ENCODE measurements around the gene SERPINA3. TPM values are rescaled to one million over a fixed set of nuclear protein-coding genes. Genes with fewer than 3 reads are reported as not detected.

SERPINA3 gene
- total and polyA plus RNA-seq, 2 donors (not counting 1 experiment from before 2014, with no cell fraction given): not detected

GRCh38 chr14:94640721-94641631 lies 28.8 kb downstream of the SERPINA3 start:
- no peak overlapping the region for H3K4me3 Mint-ChIP-seq

More at GRCh38 chr14:94640721-94641631, 28.8 kb downstream of the SERPINA3 start:
- Histone ChIP-seq H3K4me2 (replicated peaks; ENCODE audit: low read depth, low read length, poor library complexity, severe bottlenecking) (no peak overlapping the region), H3K4me3 (ENCODE audit: control extremely low read depth in 1 of 5, extremely low read depth in 1 of 5, insufficient read depth in 1 of 5, low read depth in 2 of 5, low read length in 4 of 5) (no peak overlapping the region), H3K27ac (ENCODE audit: low read length in 2 of 2) (no peak overlapping the region), H3K27me3 (replicated peaks in 1 of 4; ENCODE audit: control extremely low read depth in 1 of 4, control insufficient read depth in 3 of 4, insufficient read depth in 4 of 4, low read length in 3 of 4) (no peaks in the 10 kb centered on the region), H3K4me1 (ENCODE audit: control insufficient read depth in 2 of 2, insufficient read depth in 2 of 2, low read length in 2 of 2) (no peaks in the 10 kb centered on the region), H3K36me3 (replicated peaks in 1 of 2; ENCODE audit: control extremely low read depth in 1 of 2, control insufficient read depth in 1 of 2, extremely low read depth in 1 of 2, insufficient read depth in 2 of 2, low read length in 1 of 2) (no peaks in the 10 kb centered on the region), H3K9me3 (ENCODE audit: control extremely low read depth in 1 of 3, control insufficient read depth in 2 of 3, insufficient read depth in 1 of 3, low read length in 2 of 3) (peaks cover 0 to 21% (median 0%) of the 10 kb centered on the region in 3 donors), H3K9ac (ENCODE audit: low read length) (no peak overlapping the region), H4K20me1 (ENCODE audit: control insufficient read depth, insufficient read depth, low read length, poor library complexity, severe bottlenecking) (no peaks in the 10 kb centered on the region), H3K79me2 (ENCODE audit: control insufficient read depth, insufficient read depth, low read length) (no peaks in the 10 kb centered on the region), H2AFZ (ENCODE audit: insufficient read depth, low read depth, low read length, poor library complexity, severe bottlenecking) (no peak overlapping the region)
- DNase-seq: no peak
- ChIA-PET POLR2A (no interaction called here), CTCF (interaction anchor here (0.7 kb wide), 1 partner anchor 40 kb away, joined by 3 read pairs; no protein-coding TSS in a partner anchor)
- Mint-ChIP-seq H3K9me3 (ENCODE audit: insufficient read depth) (peaks cover under 1% of the 10 kb centered on the region), H3K4me1 (no peaks in the 10 kb centered on the region), H3K27me3 (no peaks in the 10 kb centered on the region), H3K27ac (no peak overlapping the region)
- 82% methylated on average over 9 of the region's 10 CpGs for WGBS (ENCODE audit: insufficient coverage)
- no peak for TF ChIP-seq EZH2 (IDR thresholded peaks at IDR 0.05; ENCODE audit: borderline replicate concordance, insufficient read depth, low read depth, low read length, poor library complexity, severe bottlenecking)
- TF ChIP-seq CTCF (IDR thresholded peaks at IDR 0.05): no peak
- ATAC-seq (ENCODE audit: low read depth): no peak
- intact Hi-C loops (cut with micrococcal nuclease): no loop called here
